IMR-90 (cell line): ENCODE measurements around the gene SCRN2.

Experiments
- CTCF ChIP-seq: conservative IDR thresholded peaks from 2 replicates; pipeline ENCODE4 v1.5.1; 2012; ENCODE audit warnings: mild to moderate bottlenecking, low read depth, low read length, improper control_type of control experiment
- FOS ChIP-seq: fragments of 150-350 bp; IDR thresholded peaks from 2 replicates; pipeline ENCODE4 v1.6.1; 2016; ENCODE audit warnings: low read depth, low read length
- MAFK ChIP-seq: IDR thresholded peaks from 2 replicates; pipeline ENCODE4 v1.6.1; 2012; ENCODE audit warnings: low read depth, low read length, improper control_type of control experiment
- NFE2L2 ChIP-seq: fragments of 150-350 bp; IDR thresholded peaks from 2 replicates; pipeline ENCODE4 v1.6.1; 2016; ENCODE audit warnings: low read depth, mild to moderate bottlenecking, low read length
- POLR2A ChIP-seq: IDR thresholded peaks from 2 replicates; pipeline ENCODE4 v1.6.1; 2012; ENCODE audit warnings: mild to moderate bottlenecking, low read depth, low read length
- RAD21 ChIP-seq: IDR thresholded peaks from 2 replicates; pipeline ENCODE4 v1.6.1; 2012; ENCODE audit warnings: low read length, improper control_type of control experiment
- RCOR1 ChIP-seq: IDR thresholded peaks from 2 replicates; pipeline ENCODE4 v1.6.1; 2012; ENCODE audit warnings: mild to moderate bottlenecking, low read length, improper control_type of control experiment; ENCODE audit not compliant: insufficient replicate concordance
- USF2 ChIP-seq: fragments of 150-350 bp; IDR thresholded peaks from 2 replicates; pipeline ENCODE4 v1.6.1; 2017; ENCODE audit warnings: mild to moderate bottlenecking, antibody characterized with exemption, low read length, low read depth

- TF ChIP-seq CTCF, result no peak
- TF ChIP-seq RCOR1, result no peak
- TF ChIP-seq FOS, result no peak
- TF ChIP-seq POLR2A, result no peak
- no peak for TF ChIP-seq USF2
- no peak for TF ChIP-seq RAD21
- TF ChIP-seq MAFK, result no peak
- no peak for TF ChIP-seq NFE2L2
These were observed 2.3 kb upstream of the SCRN2 start for GRCh38 chr17:47843391-47843730.
